HEK293T (cell line): ENCODE data around the gene PYGM.

Experiments used
- ARNT ChIP-seq: fragments of 450-650 bp; IDR thresholded peaks from 2 replicates; pipeline ENCODE4 v1.6.1; 2017; ENCODE audit warnings: mild to moderate bottlenecking
- BHLHE40 ChIP-seq: fragments of 450-650 bp; IDR thresholded peaks from 2 replicates; pipeline ENCODE4 v1.6.1; 2016; ENCODE audit warnings: mild to moderate bottlenecking, moderate library complexity, borderline replicate concordance
- ELF4 ChIP-seq: fragments of 450-650 bp; IDR thresholded peaks from 2 replicates; pipeline ENCODE4 v1.6.1; 2017; ENCODE audit warnings: antibody characterized with exemption
- FOXA1 ChIP-seq: fragments of 450-650 bp; IDR thresholded peaks from 2 replicates; pipeline ENCODE4 v1.6.1; 2016; ENCODE audit warnings: mild to moderate bottlenecking
- FOXK2 ChIP-seq: fragments of 450-650 bp; IDR thresholded peaks from 2 replicates; pipeline ENCODE4 v1.6.1; 2016; ENCODE audit warnings: mild to moderate bottlenecking
- FOXM1 ChIP-seq: fragments of 450-650 bp; IDR thresholded peaks from 2 replicates; pipeline ENCODE4 v1.6.1; 2017; ENCODE audit warnings: mild to moderate bottlenecking, borderline replicate concordance
- HDGF ChIP-seq: fragments of 450-650 bp; IDR thresholded peaks from 2 replicates; pipeline ENCODE4 v1.6.1; 2017; ENCODE audit warnings: antibody characterized with exemption, borderline replicate concordance
- L3MBTL2 ChIP-seq: fragments of 450-650 bp; conservative IDR thresholded peaks from 2 replicates; pipeline ENCODE4 v1.6.1; 2016; ENCODE audit warnings: mild to moderate bottlenecking
- LEF1 ChIP-seq: fragments of 450-650 bp; IDR thresholded peaks from 2 replicates; pipeline ENCODE4 v1.6.1; 2017; ENCODE audit warnings: mild to moderate bottlenecking, borderline replicate concordance
- NFRKB ChIP-seq: fragments of 450-650 bp; IDR thresholded peaks from 2 replicates; pipeline ENCODE4 v1.6.1; 2016; ENCODE audit warnings: mild to moderate bottlenecking, moderate library complexity
- SP1 ChIP-seq: fragments of 450-650 bp; IDR thresholded peaks from 2 replicates; pipeline ENCODE4 v1.6.1; 2017
- SUZ12 ChIP-seq: fragments of 450-650 bp; IDR thresholded peaks from 2 replicates; pipeline ENCODE4 v1.6.1; 2016; ENCODE audit warnings: mild to moderate bottlenecking
- TARDBP ChIP-seq: fragments of 450-650 bp; IDR thresholded peaks from 2 replicates; pipeline ENCODE4 v1.6.1; 2016
- TF ChIP-seq, protein P1 (sequence below): fragments of 450-650 bp; IDR thresholded peaks from 2 replicates; pipeline ENCODE4 v1.6.1; 2016

DNA sequence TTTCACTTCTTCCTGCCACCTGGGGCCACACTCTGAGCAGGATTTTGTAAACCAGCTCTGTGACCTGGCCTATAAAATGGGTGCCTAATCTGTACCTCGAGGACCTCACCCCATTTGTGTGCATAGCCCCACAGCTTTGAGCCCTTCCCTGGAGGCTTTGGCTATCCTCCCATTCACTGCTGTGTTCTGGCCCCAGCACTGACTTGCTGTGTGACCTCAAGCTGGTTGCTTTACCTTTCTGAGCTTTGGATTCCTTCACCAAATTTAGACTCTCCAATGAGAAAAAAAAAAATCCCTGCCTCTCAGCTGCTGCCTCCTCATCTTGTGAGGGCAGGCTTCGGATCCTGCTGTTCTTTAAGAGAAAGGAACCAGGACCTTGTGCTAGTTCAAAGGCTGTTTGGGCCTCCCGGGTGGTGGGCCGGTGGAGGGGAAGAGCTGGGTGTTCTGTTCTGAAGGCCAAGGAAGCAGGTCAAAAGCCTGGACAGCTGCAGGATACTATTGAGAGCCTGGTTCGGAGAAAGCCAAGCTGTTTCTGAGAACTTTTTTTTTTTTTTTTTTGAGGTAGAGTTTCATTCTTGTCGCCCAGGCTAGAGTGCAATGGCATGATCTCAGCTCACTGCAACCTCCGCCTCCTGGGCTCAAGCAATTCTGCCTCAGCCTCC lies 1.1 kb upstream of the PYGM start:
- TF ChIP-seq FOXM1 = no peak
- TF ChIP-seq SP1 = no peak
- no peak for TF ChIP-seq NFRKB
- no peak for TF ChIP-seq TARDBP
- no peak for TF ChIP-seq ELF4
- TF ChIP-seq, protein P1, sequence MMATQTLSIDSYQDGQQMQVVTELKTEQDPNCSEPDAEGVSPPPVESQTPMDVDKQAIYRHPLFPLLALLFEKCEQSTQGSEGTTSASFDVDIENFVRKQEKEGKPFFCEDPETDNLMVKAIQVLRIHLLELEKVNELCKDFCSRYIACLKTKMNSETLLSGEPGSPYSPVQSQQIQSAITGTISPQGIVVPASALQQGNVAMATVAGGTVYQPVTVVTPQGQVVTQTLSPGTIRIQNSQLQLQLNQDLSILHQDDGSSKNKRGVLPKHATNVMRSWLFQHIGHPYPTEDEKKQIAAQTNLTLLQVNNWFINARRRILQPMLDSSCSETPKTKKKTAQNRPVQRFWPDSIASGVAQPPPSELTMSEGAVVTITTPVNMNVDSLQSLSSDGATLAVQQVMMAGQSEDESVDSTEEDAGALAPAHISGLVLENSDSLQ = no peak
- TF ChIP-seq L3MBTL2 = no peak
- TF ChIP-seq LEF1 = no peak
- TF ChIP-seq HDGF = no peak
- no peak for TF ChIP-seq FOXA1
- TF ChIP-seq SUZ12 = no peak
- no peak for TF ChIP-seq BHLHE40
- TF ChIP-seq FOXK2 = no peak
- no peak for TF ChIP-seq ARNT
